Right renal pelvis (tissue), 4 donors: ENCODE measurements around the gene PRIMA1. TPM values are rescaled to one million over a fixed set of nuclear protein-coding genes. Genes with fewer than 3 reads are reported as not detected.

ENCODE experiments used
- DNase-seq, 4 donors: peaks; one replicate each; pipeline ENCODE4 v3.0.0-alpha.2; 2013; ENCODE audit warnings: low read depth in 4 of 4, low spot score in 3 of 4, missing footprints in 1 of 4
- polyA plus RNA-seq, 4 donors: library from polyadenylated mRNA; unstranded; fragments of 120-200 nt; gene quantifications; one replicate each; pipeline ENCODE4 v1.2.1, GENCODE V29; 2013; ENCODE audit not compliant: insufficient read length in 4 of 4

Gene PRIMA1
- polyA plus RNA-seq, 4 donors, result 1.4 to 2.1 (median 1.5) TPM

DNA sequence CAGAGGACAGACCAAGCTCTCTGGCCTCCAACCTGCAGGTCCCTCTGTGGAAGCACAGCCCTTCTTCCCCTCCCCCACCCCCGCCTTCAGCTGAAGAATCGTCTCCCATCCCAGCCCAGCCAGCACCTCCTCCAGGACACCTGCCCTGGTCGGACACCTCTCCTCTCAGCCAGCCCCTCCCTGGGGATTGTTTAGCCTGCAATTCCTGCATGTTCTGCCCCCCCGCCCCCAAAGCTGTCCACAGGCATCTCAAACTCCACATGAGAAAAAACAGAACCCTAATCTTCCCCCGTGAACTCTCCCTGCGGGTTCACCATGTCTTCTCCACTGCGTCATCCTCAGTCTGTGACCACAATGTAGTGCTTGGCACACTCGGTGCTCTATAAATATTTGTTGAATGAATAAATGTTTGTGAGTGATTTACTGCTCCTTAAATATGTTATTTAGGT, 24.1 kb downstream of the PRIMA1 start:
- no peak for DNase-seq

DNA sequence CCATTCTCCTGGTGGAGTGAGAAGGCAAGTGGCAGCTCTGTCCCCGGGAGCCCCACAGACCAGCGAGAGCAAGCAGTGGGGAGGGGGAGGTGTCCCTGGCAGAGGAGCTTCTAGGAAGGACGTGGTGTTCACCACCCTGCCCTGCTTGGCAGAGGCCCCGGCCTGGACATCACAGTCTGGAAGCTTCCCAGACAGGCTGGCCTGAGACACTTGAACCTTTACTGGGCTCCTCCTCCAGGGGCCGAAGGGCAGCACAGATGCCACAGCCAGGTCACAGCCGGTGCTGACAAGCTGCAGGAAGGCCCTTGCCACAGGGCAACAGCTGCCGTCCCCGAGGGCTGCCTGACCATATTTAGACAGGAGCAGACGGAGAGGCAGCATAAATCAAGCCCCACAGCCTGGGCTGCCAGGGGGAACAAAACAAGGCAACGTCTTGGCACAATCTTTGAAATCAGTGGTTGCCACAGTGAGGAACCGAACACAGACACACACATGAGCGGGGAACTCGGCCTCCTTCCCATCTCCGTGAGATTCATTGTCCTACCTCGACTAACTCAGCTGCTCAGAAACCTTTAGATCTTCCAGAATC, 28.5 kb downstream of the PRIMA1 start:
- no peak for DNase-seq

DNA sequence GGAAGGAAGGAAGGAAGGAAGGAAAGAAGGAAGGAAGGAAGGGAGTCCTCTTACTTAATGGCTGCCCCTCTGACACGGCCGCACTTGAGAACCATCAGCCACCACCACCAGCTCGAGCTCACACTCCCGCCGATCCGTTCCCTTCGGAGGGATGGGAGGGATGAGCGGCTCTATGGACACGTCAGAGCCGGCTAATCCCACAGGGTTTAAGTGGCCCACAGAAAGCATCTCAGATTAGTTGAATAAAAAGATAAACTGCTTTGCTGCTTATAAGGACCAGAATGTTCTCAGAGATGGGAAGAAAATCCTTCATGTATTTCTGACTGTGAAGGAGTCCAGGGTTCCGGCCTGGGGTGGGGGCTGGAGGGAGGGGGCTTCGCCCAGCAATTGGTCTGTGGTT, 31.1 kb downstream of the PRIMA1 start:
- DNase-seq, result no peak

DNA sequence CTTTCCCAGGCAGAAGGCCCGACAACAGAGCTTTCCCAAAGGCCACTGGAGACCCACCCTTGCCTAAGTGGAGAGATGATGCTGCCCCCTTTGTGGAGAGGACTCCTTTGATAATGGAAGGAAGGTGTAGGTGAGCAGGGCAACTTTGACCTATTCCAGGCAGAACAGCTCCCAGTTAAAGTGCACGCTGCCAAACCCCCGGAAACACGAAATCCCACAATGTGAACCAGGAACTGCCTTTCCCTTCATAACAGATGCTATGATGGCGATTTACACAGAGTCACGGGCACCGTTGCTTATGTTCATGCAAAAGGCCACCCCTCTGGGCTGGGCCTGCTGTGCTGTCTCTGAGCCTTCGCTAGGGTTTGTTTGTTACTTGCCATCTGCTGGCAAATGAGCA, 34.6 kb downstream of the PRIMA1 start:
- no peak for DNase-seq

DNA sequence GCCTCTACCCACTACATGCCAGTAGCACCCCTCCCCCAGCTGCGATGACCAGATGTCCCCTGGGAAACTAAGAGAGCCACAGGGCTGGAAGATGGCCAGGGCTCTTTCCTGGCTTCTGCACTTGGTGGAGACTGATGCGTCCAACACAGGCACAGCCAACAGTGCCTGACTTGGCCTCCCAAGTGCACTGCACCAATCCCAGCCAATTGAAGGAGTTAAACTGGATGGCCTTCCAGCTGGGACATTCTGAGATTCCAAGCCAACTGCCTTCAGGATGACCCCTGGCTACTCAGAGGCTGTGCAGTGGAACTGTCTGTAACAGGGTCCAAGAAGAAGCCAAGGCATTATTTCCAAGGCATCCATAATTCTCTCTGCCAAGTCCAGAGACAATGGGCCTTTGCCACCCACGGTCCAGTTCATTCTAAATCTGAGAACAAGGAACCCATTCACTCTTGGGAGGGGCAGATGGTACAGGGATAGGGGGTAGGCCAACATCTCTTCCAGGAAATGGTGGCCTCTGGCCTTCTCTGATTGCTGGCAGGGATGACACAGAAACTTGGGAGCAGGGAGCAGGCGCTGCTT, 35.2 kb downstream of the PRIMA1 start:
- no peak for DNase-seq

DNA sequence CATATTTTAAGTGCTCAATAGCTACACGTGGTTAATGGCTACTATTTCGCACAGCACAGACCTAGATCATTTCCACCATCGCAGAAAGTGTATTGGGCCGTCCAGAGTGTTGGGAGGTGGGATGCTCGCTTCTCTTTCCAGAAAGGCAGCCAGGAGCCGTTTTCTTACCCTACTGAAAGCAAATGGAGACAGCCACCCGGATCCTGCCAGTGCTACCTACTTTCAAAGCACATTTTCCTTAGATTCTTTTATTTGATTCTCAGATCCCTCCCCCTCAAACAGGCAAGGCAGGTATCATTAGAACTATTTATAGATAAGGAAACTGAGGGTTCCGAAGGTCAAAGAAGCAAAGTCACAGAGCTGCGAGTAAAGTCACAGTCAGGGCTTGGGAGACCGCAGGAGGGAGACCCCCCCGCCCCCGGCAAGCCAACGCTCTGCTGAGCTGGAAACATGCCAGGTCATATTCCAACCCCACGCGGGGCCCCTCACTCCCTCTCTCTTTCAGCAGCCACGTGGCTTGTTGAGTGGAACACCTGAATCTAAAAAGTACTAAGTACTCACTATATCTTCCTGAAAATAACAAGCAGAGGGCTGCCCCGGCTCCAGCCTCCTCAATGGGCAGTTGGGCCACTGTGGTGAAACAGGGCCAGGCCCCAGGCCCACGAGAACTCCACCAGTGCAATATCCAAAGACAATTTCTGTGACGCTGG, 36.2 kb downstream of the PRIMA1 start:
- DNase-seq, result no peak

DNA sequence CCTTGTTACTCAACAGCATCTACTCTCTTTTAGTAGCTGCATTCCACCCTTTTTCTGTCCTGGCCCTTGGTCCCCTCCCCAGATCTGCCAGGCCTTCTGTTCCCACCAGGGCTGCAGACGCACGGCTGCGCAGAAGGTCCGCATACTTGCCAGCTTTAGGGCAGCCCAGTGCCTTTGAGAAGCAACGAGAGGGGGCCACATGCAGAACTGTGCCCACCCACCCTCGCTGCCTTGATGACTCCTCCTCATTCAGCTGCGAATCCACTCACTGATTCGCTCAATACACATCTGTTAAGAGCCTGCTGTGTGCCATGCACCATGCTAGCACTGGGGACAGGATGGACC, 39.2 kb downstream of the PRIMA1 start:
- DNase-seq, result no peak

DNA sequence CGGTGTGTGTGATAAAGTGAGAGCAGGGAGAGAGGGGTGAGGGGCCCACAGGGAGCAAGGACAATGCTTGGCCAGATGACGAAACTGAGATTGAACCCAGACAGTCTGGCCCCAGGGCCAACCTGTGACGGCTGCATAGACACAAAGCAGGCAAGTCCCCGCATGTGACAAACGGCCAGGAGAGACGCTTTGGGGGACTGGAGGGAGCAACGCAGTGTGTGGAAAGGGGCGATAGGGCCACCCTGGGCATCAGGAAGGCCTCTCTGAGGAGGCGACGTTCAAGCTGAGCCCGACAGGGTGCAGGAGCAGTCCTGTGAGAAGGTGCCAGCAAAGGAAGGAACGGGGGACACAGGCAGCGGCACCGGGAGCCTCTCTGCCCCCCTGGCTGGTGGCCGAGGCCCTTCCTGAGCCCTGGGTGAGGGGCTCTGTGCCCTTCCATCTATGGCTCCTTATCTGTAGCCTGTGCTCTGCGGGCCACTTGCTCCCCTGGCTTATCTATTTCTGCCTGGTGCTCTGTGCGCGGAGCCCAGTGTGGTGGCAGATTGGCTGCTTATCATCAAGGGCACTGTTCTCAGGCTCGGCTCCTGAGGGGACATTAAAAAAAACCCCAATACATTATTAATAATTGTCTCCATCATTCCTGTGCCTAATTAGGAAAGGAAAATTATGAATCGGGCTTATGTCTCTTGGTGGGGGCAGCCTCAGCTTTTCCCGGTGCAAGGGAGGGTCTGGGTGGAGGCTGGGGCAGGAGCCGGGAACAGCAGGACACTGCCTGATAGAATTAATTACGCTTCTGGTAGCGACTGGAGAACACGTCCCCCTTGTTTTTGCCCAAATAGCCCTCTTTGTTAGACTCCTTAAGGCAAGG, 39.8 kb downstream of the PRIMA1 start:
- no peak for DNase-seq

DNA sequence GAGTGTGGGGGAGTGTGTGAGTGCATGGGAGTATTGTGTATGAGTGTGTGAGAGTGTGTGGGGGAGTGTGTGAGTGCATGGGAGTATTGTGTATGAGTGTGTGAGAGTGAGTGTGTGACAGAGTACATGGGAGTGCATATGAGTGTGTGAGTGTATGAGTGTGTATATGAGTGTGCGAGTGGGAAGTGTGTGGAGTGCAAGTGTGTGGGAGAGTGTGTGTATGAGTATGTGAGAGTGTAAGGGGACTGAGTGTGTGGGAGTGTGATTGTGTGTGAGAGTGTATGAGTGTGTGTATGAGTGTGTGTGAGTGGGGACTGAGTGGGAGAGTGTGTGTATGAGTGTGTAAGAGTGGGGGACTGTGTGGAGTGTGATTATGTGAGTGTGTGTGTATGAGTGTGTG, 40.7 kb downstream of the PRIMA1 start:
- no peak for DNase-seq

DNA sequence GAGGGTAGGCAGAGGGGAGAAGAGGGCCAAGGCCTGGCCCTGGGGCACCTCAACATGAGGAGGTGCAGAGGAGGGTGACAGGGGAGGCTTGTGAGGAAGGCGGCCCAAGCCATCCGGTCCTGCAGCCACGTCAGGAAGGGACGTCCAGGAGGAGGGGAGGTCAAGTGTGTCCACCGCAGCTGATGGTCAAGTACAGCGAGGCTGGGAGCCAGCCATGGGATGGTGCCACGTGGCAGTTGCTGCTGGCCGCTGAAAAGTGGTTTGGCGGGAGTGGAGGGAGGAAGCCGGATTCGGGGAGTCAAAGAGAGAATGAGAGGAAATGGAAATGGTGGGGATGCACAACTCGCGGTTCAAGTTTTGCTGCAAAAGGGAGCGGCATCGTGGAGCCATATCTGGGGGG, 41.2 kb downstream of the PRIMA1 start:
- DNase-seq, result no peak

DNA sequence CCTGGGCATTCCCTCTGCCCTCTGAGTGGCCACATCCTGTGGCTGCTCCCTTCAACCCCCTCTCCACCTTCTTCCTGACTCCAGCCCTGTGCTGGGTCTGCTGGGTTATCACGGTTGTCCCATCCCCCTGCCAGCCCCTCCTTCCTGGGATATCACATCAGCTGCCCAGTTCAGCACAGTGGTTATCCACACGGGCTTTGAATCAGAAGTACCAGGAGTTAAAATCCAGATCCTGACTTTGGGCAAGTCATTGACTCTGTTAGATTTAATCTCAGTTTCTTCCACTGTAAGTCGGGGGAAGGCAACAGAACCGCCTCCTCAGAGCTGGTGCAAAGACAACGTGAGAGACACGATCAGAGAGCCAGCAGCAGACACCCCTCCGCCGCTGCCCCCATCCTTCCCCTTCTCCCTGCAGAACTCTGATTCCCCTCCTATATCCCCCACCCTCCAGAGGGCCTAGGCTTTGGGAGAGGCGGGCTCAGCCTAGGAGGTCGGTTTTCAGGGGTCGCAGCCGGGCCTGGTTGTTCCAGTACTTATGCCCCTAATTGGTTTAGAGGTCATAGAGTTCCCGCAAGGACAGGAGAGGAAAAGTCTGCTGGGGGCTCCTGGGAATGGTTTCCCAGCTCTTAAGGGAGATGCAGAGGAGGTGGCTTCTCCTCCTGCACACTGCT, 42.5 kb downstream of the PRIMA1 start:
- no peak for DNase-seq

DNA sequence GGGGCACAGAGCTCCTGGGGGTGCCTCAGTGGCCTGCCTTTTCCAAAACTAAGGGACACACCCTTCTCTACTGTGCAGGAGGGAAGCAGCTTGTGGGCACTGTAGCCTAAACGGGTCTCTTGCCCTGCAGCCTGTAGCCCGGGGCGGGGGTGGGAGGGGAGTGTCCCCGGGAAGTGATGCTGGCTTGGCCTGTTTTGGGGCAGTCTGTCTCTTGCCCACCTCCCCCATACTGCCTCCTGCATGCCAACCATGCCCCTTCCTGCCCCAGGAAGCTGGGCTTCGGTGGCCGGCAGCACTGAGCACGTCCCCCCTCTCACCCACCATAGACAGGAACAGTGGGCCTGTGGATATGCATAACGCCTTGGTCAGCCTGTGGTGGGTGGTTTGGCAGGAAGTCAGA, 43.4 kb downstream of the PRIMA1 start:
- DNase-seq, result no peak

DNA sequence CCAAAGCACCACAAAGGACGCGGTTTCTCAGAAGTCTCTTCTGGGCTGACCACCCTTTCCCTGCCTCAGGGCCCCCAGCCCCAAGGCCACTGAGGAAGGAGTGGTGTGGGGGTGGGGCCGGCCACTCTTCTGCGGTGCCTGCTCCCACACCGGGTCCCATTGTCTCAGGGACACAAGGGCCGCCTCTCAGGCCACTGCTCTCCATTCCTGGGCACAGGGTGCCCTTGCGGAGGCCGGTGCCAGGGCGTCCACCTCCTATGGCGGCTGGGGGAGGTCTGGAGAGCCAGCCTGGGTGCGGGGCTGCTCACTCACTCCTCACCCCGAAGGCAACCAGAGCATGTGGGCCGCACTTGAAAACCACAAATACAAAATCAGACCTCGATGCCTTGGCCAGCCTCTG, 44.1 kb downstream of the PRIMA1 start:
- no peak for DNase-seq

DNA sequence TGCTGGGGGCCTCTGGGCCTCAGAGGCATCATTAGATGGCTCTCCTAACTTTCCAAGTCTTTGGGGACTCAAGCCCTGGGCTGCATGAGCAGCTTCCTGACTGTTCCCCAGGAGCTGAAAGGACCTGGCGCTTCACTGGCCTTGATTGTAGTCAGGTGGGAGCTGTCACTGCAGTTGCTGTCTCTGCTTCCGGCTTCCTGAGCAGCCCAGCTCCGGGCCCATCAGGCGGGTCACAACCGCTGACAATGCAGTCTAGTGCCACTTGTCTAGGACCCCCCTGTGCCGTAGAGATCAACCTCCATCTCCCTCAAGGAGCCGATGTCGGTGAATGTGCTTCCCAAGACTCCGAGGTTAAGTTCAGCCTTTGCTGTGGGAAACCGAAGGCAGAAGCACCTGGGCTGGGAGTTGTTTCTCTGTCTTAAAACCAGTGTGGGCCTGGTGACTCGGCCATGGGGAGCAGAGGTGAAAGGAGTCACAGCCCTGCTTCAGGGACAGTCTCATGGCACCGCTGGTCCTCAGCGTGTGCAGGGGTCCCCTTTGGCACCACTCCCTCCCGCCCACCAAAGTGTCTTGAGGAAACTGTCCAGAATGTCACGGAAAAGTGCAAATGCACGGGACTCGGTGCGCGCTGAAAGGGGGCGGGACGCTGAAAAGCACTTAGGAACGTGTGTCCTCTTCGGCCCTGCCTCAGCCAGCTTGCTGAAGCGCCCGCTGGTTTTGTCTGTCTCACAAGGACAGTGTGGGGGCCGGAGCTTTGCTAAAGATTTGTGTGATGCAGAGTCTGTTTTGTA, 44.8 kb downstream of the PRIMA1 start:
- DNase-seq, result no peak

DNA sequence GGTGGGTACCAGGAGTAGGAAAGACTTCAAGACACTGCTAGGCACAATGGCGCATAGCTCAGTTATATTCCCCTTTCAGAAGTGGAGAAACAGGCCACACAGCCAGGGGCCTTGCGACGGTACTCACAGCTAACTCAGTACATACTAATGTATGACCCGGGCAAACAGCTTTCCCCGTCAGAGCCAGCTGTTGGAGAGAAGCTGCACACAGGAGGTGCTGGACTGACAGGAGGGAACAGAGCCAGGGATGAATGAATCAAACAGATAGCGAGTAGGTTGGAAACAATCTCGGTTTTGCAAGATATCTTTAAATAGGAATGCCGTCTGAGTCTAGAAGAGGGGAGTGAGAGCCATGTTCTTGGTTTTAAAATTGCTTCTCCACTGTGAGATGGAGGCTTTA, 45.5 kb downstream of the PRIMA1 start:
- no peak for DNase-seq

DNA sequence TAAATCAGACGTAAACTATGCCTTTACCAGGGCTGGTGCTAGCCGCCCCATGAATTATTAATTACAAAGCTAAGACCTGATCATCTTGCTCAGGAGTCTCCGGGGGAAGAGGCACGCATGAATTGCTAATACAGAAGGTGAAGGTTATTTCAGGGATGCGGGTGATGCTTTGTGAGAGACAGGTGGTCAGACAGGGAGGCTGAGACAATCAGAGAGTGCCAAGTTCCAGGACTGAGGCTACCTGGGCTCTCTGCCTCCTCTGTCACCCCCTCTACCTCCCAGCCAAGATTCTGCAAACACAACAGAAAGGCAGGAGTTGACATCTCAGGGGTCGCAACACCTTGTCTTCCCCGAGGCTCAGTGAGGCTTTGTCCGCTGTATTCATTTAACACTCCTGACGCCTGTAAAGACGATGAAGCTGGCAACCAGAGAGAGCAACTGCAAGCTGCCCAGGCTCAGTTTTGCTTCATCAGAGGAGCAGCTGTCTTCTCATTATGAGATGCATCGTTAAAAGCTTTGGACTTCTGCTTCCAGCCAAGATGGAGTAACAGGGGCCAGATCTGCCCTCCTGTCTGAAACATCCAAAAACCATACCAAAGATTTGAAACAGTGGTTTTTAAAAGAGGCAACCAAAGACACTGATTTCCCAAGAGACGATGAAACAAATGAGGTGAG, 46.6 kb downstream of the PRIMA1 start:
- no peak for DNase-seq

DNA sequence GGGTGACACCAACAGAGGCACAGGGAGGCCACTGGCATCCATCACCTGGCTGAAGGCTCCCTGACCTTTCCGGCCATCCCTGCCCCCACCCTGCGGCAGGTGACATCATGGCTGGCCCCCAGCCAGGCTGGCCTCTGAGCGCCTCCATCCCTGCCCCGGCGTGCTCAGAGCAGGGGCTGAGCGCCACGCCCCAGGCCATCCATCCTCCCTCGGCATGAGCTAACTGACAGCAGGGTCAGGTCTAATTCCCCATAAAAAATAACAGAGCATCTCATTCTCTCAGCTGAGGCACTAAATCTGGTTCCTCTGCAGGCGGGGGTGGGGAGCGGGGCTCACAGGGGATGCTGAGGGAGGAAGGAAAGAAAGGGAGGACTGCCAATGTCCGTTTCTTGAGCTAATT, 50.7 kb downstream of the PRIMA1 start:
- DNase-seq, result no peak

DNA sequence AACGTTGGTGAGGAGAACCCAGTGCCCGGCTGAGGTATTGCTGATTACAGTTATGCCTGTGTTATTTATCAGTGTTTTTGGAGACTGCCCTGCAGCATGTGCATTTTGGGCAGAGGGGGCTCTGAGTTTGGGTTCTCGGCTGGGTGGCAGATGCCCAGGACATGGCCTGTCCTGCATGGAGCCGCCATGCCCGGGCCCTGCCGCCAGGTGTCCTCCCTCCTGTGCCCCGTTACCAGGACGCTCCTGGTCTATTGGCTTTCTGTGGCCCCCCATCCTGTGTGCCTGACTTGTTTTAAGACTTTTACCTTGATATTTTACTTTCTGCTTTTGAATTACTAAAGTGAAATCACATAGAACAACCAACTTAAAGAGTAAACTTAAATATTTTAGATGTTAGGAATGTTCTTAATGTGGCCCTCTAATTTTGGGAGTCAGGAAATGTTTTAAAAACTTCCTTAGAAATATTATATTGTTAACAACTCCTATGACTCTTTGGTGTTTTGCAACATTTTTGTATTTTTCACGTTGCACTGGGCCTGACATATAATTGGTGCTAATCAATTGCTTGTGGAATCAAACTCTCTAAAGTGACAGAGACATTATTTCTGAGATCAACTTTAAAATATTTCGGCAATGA, 51.8 kb downstream of the PRIMA1 start:
- no peak for DNase-seq

DNA sequence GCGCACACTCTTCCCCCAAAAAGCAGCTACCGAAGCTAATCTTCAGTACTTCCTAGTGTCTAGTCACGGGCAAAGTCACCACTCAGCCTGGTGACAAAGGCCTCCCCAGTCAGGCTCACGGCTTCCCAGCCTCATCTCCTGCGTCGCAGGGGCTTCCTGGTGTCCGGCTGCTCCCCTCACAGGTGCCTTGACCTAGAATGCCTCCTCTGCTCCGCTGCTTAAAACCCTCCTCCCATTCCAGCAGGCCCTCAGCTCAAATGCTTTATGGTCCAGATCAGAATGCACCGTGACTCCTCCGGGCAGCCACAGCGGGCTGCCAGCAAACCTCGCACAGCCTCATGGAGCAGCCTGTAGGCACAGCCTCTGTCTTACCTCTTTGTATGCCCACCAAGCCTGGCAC, 53.1 kb downstream of the PRIMA1 start:
- DNase-seq, result no peak
